Duodenal mucosa (tissue), 2 donors: ENCODE results near the gene IRF6.

ENCODE experiments used
- H3K27ac ChIP-seq: one replicate; pipeline ENCODE4 v1.7.0; 2013; ENCODE audit warnings: low read depth, low read length
- H3K27me3 ChIP-seq, 2 donors: one replicate each; pipeline ENCODE4 v1.7.0; 2013; ENCODE audit warnings: low read length in 2 of 2, control low read depth in 1 of 2; ENCODE audit not compliant: insufficient read depth in 2 of 2, control insufficient read depth in 1 of 2
- H3K36me3 ChIP-seq, 2 donors: one replicate each; pipeline ENCODE4 v1.7.0; 2013; ENCODE audit warnings: low read length in 2 of 2, control low read depth in 1 of 2; ENCODE audit not compliant: insufficient read depth in 2 of 2, control insufficient read depth in 1 of 2
- H3K4me1 ChIP-seq, 2 donors: one replicate each; pipeline ENCODE4 v1.7.0; 2013; ENCODE audit warnings: low read length in 2 of 2, control low read depth in 1 of 2; ENCODE audit not compliant: insufficient read depth in 2 of 2, control insufficient read depth in 1 of 2
- H3K4me3 ChIP-seq, 2 donors: one replicate each; pipeline ENCODE4 v1.7.0; 2013; ENCODE audit warnings: low read length in 2 of 2, low read depth in 1 of 2
- H3K9ac ChIP-seq, 2 donors: one replicate each; pipeline ENCODE4 v1.7.0; 2013; ENCODE audit warnings: low read length in 2 of 2, low read depth in 1 of 2
- H3K9me3 ChIP-seq, 2 donors: one replicate each; pipeline ENCODE4 v1.7.0; 2013; ENCODE audit warnings: low read length in 2 of 2, control low read depth in 1 of 2; ENCODE audit not compliant: control insufficient read depth in 1 of 2

IRF6 gene

DNA sequence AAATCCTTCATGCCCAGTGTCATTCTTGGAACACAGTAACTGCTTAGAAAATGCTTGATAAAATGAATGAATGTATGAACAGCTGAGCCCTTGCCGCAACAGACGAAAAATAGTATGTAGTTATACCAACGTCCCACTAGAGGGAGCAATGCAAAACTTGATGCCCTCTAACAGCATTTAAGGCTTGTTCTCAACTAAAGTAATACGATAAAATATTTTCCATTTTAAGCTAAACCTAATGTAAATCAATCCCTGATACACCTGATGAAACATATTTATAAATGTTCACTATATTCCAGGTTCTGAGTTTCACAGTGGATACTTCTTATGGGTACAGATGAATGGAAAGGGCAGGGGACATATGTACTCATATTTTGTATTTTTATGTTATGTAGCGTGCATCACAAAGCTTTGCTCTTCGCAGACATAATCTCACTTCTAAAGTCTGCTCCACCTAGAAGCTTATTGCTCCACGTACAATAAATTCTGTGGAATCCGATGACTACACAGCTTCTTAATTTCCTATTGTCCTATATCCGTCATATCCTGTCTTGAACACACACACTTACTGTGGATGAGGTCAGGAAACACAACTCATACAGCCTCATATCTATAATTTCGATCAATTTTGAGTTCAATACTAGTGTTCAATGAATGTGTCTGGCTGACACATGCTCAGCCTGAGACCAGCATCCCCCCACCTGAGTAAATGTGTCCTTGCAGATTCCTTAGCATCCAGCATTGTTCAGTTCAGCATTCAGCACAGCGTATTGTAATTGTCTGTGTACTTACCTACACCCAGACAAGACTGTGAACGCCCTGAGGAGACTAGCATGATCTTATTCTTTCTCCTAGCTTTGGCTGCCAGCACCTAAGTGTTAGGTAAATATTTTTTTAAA is 17.4 kb upstream of the IRF6 start:
- Histone ChIP-seq H3K9me3 (no peaks in the 10 kb centered on the region), H3K9ac (no peak overlapping the region), H3K4me1 (peaks cover 0 to 3% of the 10 kb centered on the region in 2 donors), H3K27me3 (no peaks in the 10 kb centered on the region), H3K36me3 (no peaks in the 10 kb centered on the region), H3K4me3 (no peak overlapping the region), H3K27ac (no peak overlapping the region)

DNA sequence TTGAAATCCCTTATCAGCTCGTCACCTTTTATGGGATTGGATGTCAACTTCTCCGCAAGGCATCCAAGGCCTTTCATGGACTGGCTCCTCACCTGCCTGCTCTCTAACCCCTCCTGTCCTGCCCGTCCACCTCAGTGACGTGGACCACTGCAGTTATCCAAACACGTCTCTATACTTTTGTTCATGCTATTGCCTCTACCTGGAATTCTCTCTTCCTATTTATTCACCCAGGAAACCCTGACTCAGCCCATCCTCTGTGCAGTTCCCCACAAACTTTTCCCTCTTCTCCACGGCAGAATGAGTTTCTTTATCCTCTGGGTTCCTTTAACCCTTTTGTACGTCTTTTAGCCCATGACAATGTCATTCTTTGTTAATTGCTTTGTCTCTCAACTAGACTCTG is 16.8 kb upstream of the IRF6 start:
- Histone ChIP-seq H3K27ac (no peak overlapping the region), H3K4me1 (peaks cover 0 to 3% of the 10 kb centered on the region in 2 donors), H3K9ac (no peak overlapping the region), H3K9me3 (no peaks in the 10 kb centered on the region), H3K4me3 (no peak overlapping the region), H3K36me3 (no peaks in the 10 kb centered on the region), H3K27me3 (peaks cover 0 to 1% of the 10 kb centered on the region in 2 donors)

DNA sequence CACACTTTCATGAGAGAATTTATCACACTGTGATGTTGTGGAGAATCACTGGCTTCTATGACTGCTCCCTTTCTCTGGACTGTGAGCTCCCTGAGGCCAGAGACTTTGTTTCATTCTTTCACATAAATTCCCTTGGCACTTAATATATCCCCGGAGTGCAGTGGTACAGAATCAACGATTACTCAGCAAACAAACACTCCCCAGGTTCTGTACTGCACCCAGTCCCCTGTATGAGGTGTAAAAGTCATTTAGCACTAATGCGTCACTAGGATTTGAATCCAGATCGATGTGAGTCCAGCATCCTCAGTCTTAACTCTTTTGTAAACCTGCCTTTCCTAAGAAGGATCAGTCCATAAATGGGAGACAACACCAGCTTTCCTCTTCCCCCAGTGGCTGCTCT is 15.0 kb upstream of the IRF6 start:
- H3K27me3 ChIP-seq = peaks cover 0 to 3% of the 10 kb centered on the region in 2 donors
- H3K36me3 ChIP-seq = no peaks in the 10 kb centered on the region
- no peak overlapping the region for H3K9ac ChIP-seq
- no peaks in the 10 kb centered on the region for H3K9me3 ChIP-seq
- no peak overlapping the region for H3K27ac ChIP-seq
- H3K4me3 ChIP-seq = no peak overlapping the region
- H3K4me1 ChIP-seq = peaks cover 0 to 3% of the 10 kb centered on the region in 2 donors

DNA sequence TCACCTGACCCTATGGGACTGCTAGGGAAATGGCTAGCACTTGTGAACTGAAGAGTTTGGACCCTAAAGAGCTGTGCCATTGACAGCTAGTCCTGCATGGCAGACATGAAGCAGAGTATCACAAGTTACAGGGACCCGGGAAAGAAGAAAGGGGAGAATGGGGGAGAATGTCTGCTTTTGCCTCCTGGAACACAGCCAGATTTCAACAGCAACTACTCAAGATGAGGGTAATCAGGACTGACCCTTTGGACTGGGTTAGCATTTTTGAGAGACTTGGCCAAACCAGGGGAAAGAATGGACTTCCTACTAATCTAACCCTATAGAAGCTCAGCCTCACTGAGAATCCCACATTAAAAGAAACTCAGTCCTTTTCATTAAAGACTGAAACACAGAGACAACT is 13.1 kb upstream of the IRF6 start:
- H3K27me3 ChIP-seq = peaks cover 0 to 3% of the 10 kb centered on the region in 2 donors
- H3K27ac ChIP-seq = no peak overlapping the region
- peaks cover 0 to 3% of the 10 kb centered on the region in 2 donors for H3K4me1 ChIP-seq

DNA sequence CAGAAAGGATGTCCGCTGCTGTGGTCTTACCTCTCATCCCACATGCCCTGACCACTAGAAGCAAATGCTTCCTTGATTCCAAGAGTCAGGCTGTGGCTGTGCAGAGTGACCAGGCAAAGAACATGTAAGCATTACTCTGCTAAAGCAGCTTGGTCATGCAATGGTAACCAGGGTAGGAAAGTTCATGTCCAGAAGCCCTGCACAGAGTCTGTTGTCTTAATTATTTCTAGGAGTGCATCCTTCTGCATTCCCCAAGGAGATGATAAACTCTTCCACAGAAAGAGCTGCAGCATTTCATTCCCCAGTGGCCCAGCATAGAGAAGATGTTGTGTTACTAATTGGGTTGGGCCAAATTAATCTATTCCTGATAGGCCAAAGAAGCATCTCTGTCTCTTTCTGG is 11.7 kb upstream of the IRF6 start:
- H3K9ac ChIP-seq = no peak overlapping the region
- H3K9me3 ChIP-seq = no peaks in the 10 kb centered on the region
- no peaks in the 10 kb centered on the region for H3K36me3 ChIP-seq
- peaks cover 0 to under 1% of the 10 kb centered on the region in 2 donors for H3K4me1 ChIP-seq
- no peak overlapping the region for H3K27ac ChIP-seq
- no peak overlapping the region for H3K4me3 ChIP-seq
- peaks cover 0 to 3% of the 10 kb centered on the region in 2 donors for H3K27me3 ChIP-seq

More for the DNA sequence above, 13.1 kb upstream of the IRF6 start:
- no peak overlapping the region for H3K9ac ChIP-seq
- H3K9me3 ChIP-seq = no peaks in the 10 kb centered on the region
- no peak overlapping the region for H3K4me3 ChIP-seq
- H3K36me3 ChIP-seq = no peaks in the 10 kb centered on the region

DNA sequence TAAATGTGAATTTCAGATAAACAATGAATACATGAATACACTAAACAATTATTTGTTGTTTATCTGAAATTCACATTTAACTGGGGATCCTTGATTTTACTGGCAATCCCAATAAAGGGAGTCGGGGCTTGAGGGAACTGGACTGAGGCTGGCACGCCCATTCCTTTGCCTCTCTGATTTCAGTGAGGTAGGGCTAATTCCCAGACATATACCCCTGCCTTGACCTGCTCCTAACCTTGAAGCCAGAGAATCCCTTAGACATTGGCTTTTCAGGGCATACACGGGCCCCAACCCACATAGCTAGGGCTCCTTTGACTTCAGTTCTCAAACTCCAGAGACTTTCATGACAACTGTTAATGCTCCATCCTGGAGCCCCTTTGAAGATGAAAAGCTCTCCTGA is 11.0 kb upstream of the IRF6 start:
- Histone ChIP-seq H3K36me3 (no peaks in the 10 kb centered on the region), H3K27me3 (peaks cover 0 to 3% of the 10 kb centered on the region in 2 donors), H3K4me3 (no peak overlapping the region), H3K4me1 (no peaks in the 10 kb centered on the region), H3K9ac (no peak overlapping the region), H3K27ac (no peak overlapping the region), H3K9me3 (no peaks in the 10 kb centered on the region)

DNA sequence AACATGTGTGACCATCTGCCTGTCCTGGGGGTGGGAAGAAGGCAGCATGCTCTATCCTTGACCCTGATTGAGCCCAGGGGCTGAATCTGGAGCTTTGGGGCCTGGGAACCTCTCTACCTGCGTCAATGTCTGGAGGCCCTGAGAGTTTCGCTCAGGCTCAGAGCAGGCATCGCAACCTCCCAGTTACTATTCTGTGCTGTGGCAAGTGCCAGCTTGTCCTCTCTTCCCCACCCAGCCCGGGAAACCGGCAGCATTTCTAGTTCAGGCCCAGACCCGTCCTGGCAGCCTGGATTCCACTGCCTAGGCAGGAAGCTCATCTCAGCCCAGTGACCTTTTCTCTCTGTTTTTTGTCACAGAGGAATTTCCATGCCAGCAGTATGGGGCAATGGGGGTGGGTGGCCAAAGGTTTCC is 10.0 kb upstream of the IRF6 start:
- Histone ChIP-seq H3K4me3 (no peak overlapping the region), H3K27me3 (peaks cover 0 to 3% of the 10 kb centered on the region in 2 donors), H3K27ac (no peak overlapping the region), H3K36me3 (no peaks in the 10 kb centered on the region), H3K9me3 (no peaks in the 10 kb centered on the region), H3K4me1 (no peaks in the 10 kb centered on the region), H3K9ac (no peak overlapping the region)

DNA sequence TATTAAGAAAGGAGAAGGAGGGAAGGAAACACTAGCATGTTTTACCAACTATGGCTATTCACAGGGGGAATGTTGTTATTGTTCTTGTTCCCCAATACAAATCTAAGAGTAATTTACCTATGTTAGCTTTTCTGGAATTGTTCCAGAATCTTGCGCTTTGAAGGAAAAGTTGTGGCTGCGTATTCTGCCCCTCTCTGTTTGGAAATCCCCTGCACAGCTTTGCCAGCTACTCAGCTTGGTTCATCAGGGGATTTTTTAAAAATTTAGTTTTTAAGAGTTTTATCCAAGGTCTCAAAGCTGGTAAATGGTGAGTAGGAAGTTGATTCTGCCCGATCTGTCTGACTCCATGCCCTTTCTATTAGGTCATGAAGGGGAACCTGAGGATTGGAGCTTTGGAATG is 9.5 kb upstream of the IRF6 start:
- H3K36me3 ChIP-seq = no peaks in the 10 kb centered on the region
- no peak overlapping the region for H3K4me3 ChIP-seq
- no peak overlapping the region for H3K9ac ChIP-seq
- peaks cover 0 to 3% of the 10 kb centered on the region in 2 donors for H3K27me3 ChIP-seq
- H3K9me3 ChIP-seq = no peaks in the 10 kb centered on the region
- H3K27ac ChIP-seq = no peak overlapping the region
- H3K4me1 ChIP-seq = no peaks in the 10 kb centered on the region

DNA sequence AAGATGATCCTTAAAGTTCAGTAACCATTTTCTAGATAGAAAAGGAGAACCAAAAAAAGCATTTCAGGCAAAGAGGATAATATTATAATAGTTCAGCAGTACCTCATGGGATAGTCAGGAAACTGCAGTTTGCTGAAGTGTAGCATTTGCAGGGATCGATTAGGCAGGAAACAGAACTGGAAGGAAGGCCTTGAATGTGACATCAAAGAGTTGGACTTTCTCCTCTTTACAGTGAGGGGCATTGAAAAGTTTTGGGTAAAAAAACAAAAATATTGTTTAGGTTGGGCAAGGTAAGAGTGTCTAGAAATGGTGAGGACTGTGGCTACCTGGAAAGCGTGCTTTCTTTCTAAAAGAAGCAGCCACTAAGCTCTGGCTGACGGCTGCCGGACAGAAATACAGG is 8.0 kb upstream of the IRF6 start:
- Histone ChIP-seq H3K36me3 (no peaks in the 10 kb centered on the region), H3K27me3 (peaks cover 0 to 3% of the 10 kb centered on the region in 2 donors), H3K9ac (no peak overlapping the region), H3K4me1 (no peaks in the 10 kb centered on the region), H3K9me3 (no peaks in the 10 kb centered on the region), H3K27ac (no peak overlapping the region), H3K4me3 (no peak overlapping the region)

DNA sequence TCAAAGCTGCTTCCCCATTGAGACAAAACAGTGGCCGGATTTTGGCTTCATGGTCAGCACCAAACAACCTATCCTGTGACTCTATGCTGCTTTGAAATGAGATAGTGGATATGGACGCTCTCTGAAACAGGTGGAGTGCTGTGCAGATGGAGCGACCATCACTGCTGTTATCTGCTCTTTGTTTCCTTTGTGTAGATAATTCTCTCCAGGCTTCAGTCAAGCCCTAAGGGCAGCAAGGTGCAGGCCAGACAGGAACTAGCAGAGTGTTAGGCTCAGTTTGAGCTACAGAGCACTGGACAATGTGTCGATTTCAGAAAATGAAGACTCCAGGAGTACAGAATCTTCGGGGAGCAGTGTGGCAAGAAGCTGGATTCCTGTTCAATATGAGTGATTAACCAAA is 4.8 kb upstream of the IRF6 start:
- no peak overlapping the region for H3K9ac ChIP-seq
- no peaks in the 10 kb centered on the region for H3K36me3 ChIP-seq
- H3K27ac ChIP-seq = no peak overlapping the region
- H3K4me1 ChIP-seq = peaks cover 7 to 18% of the 10 kb centered on the region in 2 donors
- H3K9me3 ChIP-seq = no peaks in the 10 kb centered on the region
- H3K27me3 ChIP-seq = no peaks in the 10 kb centered on the region
- H3K4me3 ChIP-seq = no peak overlapping the region
